GM19463 (cell line): ENCODE results near the gene POLR2I.
"Not testable (repeated sequence)": the region's sequence is repeated elsewhere in the genome, so short reads cannot be mapped to it uniquely, and the experiment has no call there.

Experiments used
- ATAC-seq: cut with Tn5 transposase; IDR thresholded peaks from one replicate; pipeline ENCODE4 v1.9.1; 2021; ENCODE audit warnings: mild to moderate bottlenecking, moderate library complexity; ENCODE audit not compliant: unreplicated experiment

The POLR2I gene

GRCh38 chr19:36101550-36102327 is 12.9 kb downstream of the POLR2I start:
- no peak for ATAC-seq

GRCh38 chr19:36100476-36100875 is 14.2 kb downstream of the POLR2I start:
- no peak for ATAC-seq

DNA sequence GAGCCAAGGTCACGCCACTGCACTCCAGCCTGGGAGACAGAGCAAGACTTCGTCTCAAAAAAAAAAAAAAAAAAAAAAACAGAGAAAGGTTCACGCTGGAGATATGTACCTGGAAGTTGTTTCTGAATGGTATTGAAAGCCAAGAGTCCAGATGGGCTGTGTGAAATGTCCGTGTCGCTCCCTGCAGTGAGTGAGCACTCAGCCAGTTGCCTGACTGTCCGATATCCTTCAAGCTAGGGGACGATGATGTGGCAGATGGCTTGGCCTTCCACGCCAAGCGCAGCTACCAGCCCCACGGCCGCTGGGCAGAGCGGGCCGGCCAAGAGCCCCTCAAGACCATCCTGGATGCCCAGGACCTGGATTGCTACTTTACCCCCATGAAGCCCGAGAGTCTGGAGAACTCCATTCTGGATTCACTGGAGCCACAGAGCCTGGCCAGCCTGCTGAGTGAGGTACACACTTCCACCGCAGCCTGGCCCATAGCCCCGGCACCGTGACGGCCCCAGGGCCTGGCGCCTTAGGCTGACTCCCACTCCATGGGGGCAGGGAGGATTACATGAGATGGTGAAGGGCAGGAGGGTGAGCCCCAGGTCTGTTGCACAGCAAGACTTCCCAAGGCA is 15.4 kb downstream of the POLR2I start:
- no peak for ATAC-seq

- no peak for ATAC-seq
Observed at GRCh38 chr19:36097036-36097435, 17.6 kb downstream of the POLR2I start.

GRCh38 chr19:36093687-36094086 is 21.0 kb downstream of the POLR2I start:
- no peak for ATAC-seq

DNA sequence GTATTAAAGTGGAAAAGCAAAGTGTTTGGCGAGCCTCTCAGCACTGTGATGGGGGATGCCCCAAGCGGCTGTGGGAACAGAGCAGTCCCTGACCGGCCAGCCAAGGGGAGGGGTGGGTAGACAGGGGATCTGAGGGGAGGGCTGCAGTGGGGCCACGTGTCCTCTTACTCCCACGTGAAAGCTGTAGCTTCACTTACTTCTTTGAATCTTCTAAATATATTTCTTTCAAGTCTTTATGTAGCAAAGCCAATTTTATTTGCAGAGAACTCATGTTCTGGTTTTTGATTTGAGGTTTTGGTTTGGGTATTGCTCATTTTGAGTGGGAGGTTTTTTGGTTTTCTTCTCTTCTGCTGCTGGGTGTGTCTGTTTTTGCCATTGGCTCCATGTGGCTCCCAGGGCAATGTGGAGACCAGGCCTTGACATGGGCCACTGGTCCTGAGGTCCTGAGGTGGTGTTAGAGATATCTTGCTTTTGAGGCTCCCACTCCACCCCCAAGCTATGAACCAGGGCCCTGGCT is 21.5 kb downstream of the POLR2I start:
- no peak for ATAC-seq

DNA sequence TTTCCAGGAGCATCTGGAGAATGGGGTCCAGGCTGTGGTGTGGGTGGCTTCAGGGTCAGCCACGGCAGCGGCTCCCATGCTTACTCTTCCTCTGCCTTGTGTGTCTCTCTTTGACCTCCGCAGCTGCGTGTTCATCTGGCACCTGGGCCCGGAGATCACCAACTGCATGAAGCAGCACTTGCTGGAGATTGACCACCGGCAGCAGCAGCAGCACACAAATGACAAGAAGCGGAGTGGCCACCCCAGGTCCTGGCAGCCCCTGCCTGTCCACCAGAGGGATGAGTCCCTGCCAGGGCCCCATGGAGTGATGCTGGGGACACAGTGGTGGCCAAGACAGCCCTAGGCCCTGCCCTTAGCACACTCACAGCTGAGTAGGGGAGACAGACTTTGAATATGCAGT is 22.1 kb downstream of the POLR2I start:
- ATAC-seq = no peak

- no peak for ATAC-seq
Observed at GRCh38 chr19:36090910-36091695, 23.6 kb downstream of the POLR2I start.

- ATAC-seq = no peak
Observed at GRCh38 chr19:36089847-36090246, 24.8 kb downstream of the POLR2I start.

DNA sequence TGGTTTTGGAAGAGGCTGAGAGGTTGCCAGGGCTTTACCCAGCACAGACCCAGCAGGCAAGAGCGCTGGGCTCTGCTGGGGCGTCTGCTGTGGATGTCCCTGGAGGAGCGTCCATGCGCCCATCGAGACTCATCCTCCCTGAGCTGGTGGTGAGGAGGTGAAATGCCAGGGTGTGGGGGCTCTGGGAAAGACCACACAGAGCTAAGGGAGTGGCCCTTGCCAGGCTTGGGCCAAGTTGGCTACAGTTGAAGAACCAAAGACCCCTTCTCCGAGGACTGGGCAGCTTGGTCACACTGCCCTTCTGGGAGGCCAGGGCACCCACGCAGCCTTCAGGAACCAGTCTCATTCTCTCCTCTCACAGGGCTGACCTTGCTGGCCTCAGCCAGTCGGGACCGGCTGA is 28.3 kb downstream of the POLR2I start:
- ATAC-seq = no peak

DNA sequence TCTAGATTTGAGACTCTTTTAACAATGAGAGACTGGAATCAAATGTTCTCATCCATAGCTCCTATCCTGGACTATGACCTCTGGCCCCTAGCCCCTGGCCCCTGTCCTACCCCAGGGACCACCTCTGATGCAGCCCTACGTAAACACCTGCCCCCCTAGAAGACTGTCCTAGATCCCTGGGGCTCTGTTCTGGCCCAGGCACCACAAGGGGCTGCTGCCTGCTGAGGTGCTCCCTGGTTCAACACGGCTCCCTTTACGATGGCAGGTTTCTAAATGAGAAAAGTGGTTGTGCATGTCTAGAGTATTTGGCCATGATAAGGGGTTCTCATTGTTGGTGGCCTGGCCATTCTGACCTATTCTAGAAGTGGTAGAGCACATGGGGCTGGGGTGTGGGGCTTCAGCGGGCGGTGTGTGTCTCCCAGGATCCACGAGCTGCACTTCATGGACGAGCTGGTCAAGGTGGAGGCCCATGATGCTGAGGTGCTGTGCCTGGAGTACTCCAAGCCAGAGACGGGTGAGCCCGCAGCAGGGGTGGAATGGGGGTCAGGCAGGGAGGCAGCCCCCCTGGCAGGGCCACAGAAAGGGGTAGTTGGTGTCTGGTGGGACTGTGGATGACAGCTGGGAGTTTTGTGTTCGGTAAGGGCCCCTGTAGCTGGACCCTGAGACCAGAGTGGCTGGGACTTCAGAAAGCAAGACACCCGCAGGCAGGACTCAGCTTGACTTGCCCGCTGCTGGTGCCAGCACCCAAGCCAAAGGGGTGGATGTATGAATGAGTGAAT is 30.3 kb downstream of the POLR2I start:
- ATAC-seq = no peak

DNA sequence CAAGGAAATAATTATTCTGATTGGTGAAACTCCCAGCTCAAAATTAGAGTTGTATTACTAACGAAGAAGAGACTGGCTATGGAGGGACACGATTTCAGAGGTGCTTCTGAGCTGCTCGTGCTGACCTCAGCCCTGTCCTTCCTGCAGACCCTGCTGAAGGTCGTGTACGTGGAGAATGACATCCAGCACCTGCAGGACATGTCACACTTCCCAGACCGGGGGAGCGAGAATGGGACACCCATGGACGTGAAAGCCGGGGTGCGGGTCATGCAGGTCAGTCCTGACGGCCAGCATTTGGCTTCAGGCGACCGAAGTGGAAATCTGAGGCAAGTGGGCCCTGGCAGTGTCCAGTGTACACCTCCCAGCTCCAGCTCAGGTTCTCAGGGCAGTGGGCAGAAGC is 31.8 kb downstream of the POLR2I start:
- no peak for ATAC-seq

GRCh38 chr19:36081894-36082293 is 32.8 kb downstream of the POLR2I start:
- no peak for ATAC-seq

GRCh38 chr19:36081385-36081784 is 33.3 kb downstream of the POLR2I start:
- ATAC-seq = no peak

- ATAC-seq = no peak
Observed at GRCh38 chr19:36079389-36079945, 35.2 kb downstream of the POLR2I start.

- ATAC-seq = no peak
Observed at GRCh38 chr19:36073121-36073876, 41.4 kb downstream of the POLR2I start.

DNA sequence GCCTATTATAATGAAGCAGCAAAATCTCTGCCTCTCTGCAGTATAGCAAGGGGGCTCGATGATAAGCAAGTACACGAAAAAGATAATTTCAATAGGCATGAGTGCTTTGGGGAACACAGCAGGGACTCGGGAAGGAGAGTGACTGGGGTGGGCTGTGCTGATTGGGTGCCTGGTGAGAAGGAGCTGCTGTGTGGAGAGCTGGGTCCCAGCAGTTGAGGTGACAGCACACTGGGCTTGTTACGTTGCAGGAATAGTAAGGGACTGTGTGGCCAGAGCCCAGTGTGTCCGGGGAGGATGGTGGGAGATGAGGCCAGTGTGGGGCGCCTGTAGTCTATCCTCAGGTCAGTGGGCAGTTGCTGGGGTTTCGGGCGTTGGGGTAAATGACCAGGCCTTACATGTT is 42.6 kb downstream of the POLR2I start:
- no peak for ATAC-seq

DNA sequence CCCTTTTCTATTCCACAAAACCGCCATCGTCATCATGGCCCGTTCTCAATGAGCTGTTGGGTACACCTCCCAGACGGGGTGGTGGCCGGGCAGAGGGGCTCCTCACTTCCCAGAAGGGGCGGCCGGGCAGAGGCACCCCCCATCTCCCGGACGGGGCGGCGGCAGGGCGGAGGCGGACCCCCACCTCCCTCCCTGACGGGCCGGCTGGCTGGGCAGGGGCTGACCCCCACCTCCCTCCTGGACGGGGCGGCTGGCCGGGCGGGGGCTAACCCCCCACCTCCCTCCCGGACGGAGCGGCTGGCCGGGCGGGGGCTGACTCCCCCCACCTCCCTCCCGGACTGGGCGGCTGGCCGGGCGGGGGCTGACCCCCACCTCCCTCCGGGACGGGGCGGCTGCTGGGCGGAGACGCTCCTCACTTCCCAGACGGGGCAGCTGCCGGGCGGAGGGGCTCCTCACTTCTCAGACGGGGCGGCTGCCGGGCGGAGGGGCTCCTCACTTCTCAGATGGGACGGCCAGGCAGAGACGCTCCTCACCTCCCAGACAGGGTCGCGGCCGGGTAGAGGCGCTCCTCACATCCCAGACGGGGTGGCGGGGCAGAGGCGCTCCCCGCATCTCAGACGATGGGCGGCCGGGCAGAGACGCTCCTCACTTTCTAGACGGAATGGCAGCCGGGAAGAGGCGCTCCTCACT is 45.7 kb downstream of the POLR2I start:
- ATAC-seq = not testable (repeated sequence)

DNA sequence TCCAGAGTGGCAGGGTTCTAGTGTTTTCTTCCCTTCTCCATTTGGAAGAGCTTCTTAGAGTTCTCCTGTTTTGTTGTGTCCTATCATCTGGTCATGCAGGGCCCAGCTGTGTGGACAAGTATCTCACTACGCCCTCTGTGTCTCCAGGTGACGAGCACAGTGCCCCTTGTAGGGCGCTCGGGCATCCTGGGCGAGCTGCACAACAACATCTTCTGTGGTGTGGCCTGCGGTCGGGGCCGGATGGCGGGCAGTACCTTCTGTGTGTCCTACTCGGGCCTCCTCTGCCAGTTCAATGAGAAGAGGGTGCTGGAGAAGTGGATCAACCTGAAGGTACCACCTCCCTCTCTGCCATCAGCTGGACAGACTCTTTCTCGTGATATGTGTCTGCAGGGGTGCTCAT is 47.0 kb downstream of the POLR2I start:
- no peak for ATAC-seq
